DMS79 treated with DMSO at 0.1 percent for 48 hours (cell line): ENCODE results near the gene PLIN5.

ENCODE experiments used
- DNase-seq: peaks from one replicate; lab custom pipeline; 2025; lab: John Stamatoyannopoulos, UW

Gene PLIN5

GRCh38 chr19:4504891-4505569 lies 30.0 kb downstream of the PLIN5 start:
- no peak for DNase-seq

GRCh38 chr19:4504297-4504701 lies 30.7 kb downstream of the PLIN5 start:
- DNase-seq: no peak

GRCh38 chr19:4503825-4504170 lies 31.2 kb downstream of the PLIN5 start:
- no peak for DNase-seq

- DNase-seq: no peak
Measured at GRCh38 chr19:4503132-4503824, 31.7 kb downstream of the PLIN5 start.

- DNase-seq: no peak
Measured at GRCh38 chr19:4502282-4503131, 32.5 kb downstream of the PLIN5 start.

GRCh38 chr19:4501691-4502090 lies 33.3 kb downstream of the PLIN5 start:
- no peak for DNase-seq

GRCh38 chr19:4500841-4501591 lies 34.0 kb downstream of the PLIN5 start:
- no peak for DNase-seq

- DNase-seq: no peak
Measured at GRCh38 chr19:4499855-4500254, 35.2 kb downstream of the PLIN5 start.

GRCh38 chr19:4499318-4499717 lies 35.7 kb downstream of the PLIN5 start:
- DNase-seq: no peak

- DNase-seq: no peak
Measured at GRCh38 chr19:4498694-4499093, 36.3 kb downstream of the PLIN5 start.

GRCh38 chr19:4497770-4498389 lies 37.1 kb downstream of the PLIN5 start:
- DNase-seq: no peak

GRCh38 chr19:4496304-4496703 lies 38.7 kb downstream of the PLIN5 start:
- no peak for DNase-seq

- DNase-seq: no peak
Measured at GRCh38 chr19:4495471-4495870, 39.6 kb downstream of the PLIN5 start.

- no peak for DNase-seq
Measured at GRCh38 chr19:4494691-4495064, 40.3 kb downstream of the PLIN5 start.

GRCh38 chr19:4493929-4494690 lies 40.9 kb downstream of the PLIN5 start:
- DNase-seq: no peak

- no peak for DNase-seq
Measured at GRCh38 chr19:4493104-4493928, 41.7 kb downstream of the PLIN5 start.

GRCh38 chr19:4492337-4493103 lies 42.5 kb downstream of the PLIN5 start:
- DNase-seq: no peak

GRCh38 chr19:4491446-4491845 lies 43.6 kb downstream of the PLIN5 start:
- DNase-seq: no peak

GRCh38 chr19:4488496-4488895 lies 46.5 kb downstream of the PLIN5 start:
- no peak for DNase-seq
